HG03521 (cell line): ENCODE results near the gene IFIH1.

Experiments used
- ATAC-seq: cut with Tn5 transposase; IDR thresholded peaks from one replicate; pipeline ENCODE4 v1.9.1; 2021; ENCODE audit warnings: mild to moderate bottlenecking, moderate library complexity; ENCODE audit not compliant: unreplicated experiment

The IFIH1 gene

GRCh38 chr2:162318328-162319180 lies at the start of gene IFIH1:
TSS of gene IFIH1 (minus strand) at chr2:162318684. CDS start at chr2:162318307, 377 bp downstream.
- peak; percentile 79 for ATAC-seq

- no peak for ATAC-seq
Observed at GRCh38 chr2:162365392-162365791, 46.9 kb upstream of the IFIH1 start.

DNA sequence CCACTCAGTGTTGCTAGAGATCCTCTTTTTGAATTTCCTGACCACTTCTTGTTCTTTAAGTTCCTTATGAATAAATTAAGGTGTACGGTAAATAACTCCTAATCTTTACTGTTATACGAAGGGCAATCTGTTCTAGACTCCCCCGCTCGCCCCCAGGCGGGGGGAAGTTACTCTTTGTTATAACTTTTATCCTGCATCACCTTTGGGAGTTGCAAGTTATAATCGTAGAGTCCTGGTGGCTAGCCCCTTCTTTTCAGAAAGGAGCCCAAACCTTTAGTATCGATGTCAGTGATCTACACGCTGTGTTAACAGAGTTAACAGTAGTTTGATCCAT lies 26.1 kb upstream of the IFIH1 start:
- peak; percentile 0 for ATAC-seq

DNA sequence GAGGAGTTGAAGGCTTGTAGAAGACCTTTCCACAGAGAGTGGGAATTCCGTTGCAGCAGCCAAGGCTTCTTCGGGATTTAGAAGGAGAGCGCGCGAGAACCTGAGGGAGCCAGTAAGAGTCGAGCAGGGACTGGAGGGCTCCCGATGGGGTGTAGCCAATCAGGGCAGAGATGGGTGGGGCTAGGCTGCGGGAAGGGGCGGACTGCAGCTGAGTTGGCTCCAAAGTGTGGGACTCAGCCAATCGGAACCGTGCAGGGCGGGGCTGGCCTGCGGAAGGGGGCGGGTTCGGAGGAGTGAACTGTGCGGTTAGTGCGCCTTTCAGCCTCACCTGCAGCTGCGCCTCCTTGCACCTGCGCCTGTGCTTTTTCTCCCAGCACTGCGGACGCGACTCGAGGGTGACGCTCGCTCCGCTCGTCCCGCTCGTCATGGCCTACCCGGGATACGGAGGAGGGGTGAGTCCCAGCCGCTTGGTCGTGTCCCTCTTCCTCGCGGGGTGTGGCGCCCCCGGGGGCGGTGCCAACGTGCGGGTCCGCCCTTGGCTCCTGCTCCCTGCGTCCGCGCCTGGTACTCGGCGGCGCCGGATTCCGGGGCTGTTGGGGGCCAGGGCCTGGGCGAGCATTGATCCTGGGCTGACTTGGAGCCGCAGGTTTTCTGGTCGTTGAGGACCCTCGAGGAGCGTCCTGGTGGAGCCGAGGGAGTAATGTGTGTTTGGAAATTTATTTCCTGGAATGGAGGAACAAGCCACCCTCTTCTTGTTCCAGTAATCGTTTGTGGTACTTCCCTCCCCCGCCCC lies 25.5 kb upstream of the IFIH1 start, which contains the start of gene GCA:
GCA (plus strand) TSS at position 309 of the 793 bp plus-strand sequence; CDS start at position 426, 117 bp downstream.
- ATAC-seq = peak; percentile 100

GRCh38 chr2:162343492-162343823 lies 25.0 kb upstream of the IFIH1 start:
- no peak for ATAC-seq

DNA sequence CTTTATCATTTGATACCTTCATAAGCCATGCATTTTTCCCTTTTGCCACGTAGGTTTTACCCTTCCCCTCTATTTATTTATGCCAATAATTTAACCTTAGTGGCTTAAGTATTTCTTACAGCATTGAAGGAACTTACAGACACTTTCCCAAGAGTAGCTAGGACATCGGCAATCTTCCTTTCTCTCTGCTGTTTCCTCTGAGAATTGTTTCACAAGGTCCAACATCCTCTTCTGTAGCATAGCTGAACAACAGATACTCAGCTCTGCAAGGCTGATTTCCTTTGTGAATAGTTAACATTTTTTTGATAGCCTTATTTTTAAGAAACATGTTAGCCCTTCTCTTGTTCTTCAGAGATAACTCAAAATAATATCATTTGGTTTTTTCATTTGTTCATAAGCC lies 24.4 kb upstream of the IFIH1 start:
- ATAC-seq = no peak

DNA sequence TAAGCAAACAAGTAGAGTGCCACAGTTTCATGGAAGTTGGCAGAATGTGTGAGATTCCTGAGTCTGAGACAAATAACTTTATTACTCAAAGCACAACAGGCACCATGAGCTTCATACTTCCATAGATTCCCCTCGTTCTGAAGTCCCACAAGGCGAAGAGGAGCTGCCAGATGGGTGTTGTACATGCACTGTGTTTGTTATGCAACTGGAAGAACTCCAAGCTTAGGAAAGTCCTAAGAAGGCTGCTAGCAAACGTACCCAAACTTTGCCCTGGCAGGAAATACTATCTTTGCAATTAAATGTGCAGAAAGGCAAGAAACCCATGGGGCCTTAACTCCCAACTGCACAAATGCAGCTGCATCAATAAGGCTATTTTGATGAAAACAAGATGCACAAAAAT lies 23.8 kb upstream of the IFIH1 start:
- ATAC-seq = no peak

DNA sequence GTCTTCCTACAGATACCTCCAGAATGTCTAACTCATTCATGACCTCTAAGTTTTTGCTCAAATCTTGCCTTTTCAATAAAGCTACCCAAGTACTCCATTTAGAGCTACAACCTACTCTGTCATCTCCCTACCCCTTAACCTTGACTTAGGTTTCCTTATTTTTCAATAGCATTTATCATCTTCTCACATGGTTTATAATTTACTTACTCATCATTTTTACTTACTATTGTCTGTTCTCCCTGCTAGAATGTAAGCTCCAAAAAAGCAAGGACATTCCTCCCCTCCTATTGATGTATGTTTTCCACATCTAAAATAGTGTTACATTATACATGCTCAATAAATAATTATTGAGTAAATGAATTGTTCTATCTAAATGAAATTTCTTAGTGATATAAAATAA lies 22.3 kb upstream of the IFIH1 start:
- no peak for ATAC-seq

DNA sequence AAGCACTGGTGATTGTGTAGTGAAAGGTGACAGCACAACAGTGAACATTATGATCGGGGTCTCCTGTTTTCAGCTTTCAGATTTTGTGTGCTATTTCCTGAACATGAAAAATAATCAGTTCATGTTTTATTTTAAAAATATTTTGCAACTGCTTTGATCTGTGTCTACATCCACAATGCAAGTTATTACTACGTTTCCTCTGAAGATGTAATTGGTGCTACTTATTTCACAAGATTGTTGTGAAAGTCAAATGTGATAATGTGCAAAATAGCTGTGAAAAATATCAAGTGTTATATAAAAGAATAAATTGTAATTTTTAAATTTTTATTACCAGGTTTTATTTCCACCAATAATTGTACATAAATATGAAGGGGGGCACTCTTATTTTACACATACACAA lies 19.4 kb upstream of the IFIH1 start:
- no peak for ATAC-seq

DNA sequence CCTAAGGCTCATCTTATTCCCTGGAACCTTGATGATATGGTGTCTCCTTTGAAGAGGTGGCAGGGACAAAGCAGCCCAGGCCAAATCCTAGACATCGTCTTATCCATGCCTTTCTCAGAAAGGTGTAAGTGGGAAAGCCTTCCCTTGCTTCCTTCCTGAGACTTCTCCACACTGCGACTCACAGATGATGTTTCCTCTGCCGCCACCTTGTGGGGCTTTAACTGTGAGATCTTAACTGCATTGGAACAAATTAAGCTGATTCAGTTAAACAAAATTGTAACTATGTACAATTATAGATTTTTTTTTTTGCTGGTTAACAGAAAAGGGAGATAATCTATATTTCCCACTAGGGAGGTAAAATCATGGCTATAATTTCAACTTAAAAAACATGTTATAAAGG lies 15.5 kb upstream of the IFIH1 start:
- peak; percentile 66 for ATAC-seq

- no peak for ATAC-seq
Observed at GRCh38 chr2:162330881-162331280, 12.4 kb upstream of the IFIH1 start.

- no peak for ATAC-seq
Observed at GRCh38 chr2:162328424-162329157, 10.1 kb upstream of the IFIH1 start.

DNA sequence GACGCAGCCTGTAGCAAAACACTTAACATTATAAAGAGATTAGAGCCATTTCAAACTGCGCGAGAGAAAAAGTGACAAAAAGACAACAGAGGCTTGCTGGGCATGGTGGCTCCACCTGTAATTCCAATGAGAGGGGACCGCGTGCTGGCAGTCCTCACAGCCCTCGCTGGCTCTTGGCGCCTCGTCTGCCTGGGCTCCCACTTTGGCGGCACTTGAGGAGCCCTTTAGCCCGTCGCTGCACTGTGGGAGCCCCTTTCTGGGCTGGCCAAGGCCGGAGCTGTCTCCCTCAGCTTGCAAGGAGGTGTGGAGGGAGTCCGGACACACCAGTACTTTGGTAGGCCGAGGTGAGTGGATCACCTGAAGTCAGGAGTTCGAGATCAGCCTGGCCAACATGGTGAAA lies 9.3 kb upstream of the IFIH1 start:
- ATAC-seq = no peak

- ATAC-seq = no peak
Observed at GRCh38 chr2:162327134-162327769, 8.8 kb upstream of the IFIH1 start.

GRCh38 chr2:162324953-162325352 lies 6.5 kb upstream of the IFIH1 start:
- no peak for ATAC-seq

DNA sequence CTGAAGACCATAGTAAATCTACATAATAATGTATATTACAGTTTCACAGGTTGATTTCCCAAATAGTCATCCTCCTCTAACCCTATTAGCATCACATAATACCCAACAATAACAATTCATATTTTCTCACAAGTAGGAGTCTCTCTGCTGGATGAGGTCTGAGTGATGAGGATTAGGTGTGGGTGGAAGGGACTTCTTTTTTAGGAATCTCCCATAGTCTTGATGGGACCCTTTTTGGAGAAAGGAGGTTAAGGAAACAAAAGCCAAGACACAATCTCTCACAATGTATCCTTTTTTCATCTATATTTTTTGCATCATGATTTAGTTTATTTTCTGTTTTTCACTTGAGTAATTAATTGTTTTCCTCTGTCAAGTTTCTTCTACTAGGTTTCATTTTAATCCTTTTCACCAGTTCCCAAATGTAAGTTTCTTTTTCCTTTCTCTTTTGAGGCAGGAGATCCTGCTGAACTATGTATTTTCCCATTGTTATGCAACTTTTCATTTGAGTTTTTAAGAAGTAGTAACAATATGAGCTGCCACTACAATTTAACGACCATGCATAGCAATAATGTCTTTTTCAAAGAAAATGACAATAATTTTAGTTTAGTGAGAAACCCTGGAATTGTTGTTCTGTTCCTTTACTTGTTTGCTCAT lies 2.5 kb upstream of the IFIH1 start:
- ATAC-seq = no peak

GRCh38 chr2:162317861-162318327 lies 590 bp downstream of the IFIH1 start:
- peak; percentile 9 for ATAC-seq

GRCh38 chr2:162317058-162317742 lies 1.3 kb downstream of the IFIH1 start:
- ATAC-seq = no peak

DNA sequence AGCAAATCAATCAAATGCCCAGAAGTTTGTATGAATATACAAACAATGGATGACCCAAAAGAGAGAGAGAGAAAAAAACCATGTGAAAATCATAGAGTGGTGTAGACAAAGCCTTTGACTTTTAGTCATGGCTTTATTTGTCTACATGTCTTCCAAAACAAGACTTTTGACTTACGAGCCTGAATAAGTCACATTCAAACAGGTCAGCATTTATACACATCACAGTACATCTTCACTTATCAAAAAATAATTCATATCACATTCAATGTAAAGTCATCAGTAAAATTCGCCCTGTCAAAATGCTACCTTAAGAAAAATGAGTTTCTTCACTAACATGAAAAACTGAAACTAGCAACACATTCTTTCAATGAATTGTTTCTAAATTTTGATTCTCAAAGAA lies 1.9 kb downstream of the IFIH1 start:
- no peak for ATAC-seq

DNA sequence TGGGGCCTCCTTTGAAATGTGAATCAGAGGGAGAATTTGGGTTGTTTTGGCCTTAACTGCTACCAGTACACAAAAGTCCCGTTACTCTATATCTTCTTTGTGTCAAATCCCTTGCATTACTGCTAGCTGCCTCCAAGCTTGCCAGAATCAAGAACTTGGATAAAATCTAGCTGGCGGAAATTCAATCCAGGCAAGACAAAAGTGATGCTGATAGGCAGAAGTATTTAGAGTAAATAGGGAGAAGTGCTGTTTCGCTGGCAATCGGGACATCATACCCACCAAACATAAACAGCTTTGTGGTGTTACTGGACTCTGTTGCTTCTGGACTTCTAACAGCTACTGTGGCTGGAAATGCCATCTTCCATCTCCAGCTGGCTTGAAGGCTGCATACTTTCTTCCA lies 2.5 kb downstream of the IFIH1 start:
- ATAC-seq = no peak
